Effector memory CD4-positive, alpha-beta T cell (primary cell): Measurements from ENCODE around the gene EIF2S2.

Experiments
- DNase-seq, 3 donors: peaks; one replicate each; pipeline ENCODE4 v3.0.0-alpha.2; 2020
- H3K27ac ChIP-seq: 2 replicates; pipeline ENCODE4 v1.7.0; 2013; ENCODE audit warnings: mild to moderate bottlenecking, low read length, moderate library complexity; ENCODE audit not compliant: insufficient read depth, poor library complexity, severe bottlenecking
- H3K27me3 ChIP-seq: replicated peaks from 2 replicates; pipeline ENCODE4 v1.7.0; 2013; ENCODE audit warnings: mild to moderate bottlenecking, low read length; ENCODE audit not compliant: insufficient read depth, control insufficient read depth, poor library complexity, severe bottlenecking
- H3K36me3 ChIP-seq: 2 replicates; pipeline ENCODE4 v1.7.0; 2013; ENCODE audit warnings: mild to moderate bottlenecking, low read length, moderate library complexity; ENCODE audit not compliant: control insufficient read depth, insufficient read depth
- H3K4me1 ChIP-seq: 2 replicates; pipeline ENCODE4 v1.7.0; 2013; ENCODE audit warnings: low read length, mild to moderate bottlenecking; ENCODE audit not compliant: control insufficient read depth, insufficient read depth, poor library complexity, severe bottlenecking
- H3K4me3 ChIP-seq: 2 replicates; pipeline ENCODE4 v1.7.0; 2013; ENCODE audit warnings: low read length, low read depth, mild to moderate bottlenecking; ENCODE audit not compliant: insufficient read depth, poor library complexity, severe bottlenecking
- H3K9me3 ChIP-seq: 2 replicates; pipeline ENCODE4 v1.7.0; 2013; ENCODE audit warnings: mild to moderate bottlenecking, low read length, moderate library complexity; ENCODE audit not compliant: control insufficient read depth

The EIF2S2 gene

GRCh38 chr20:34040300-34040995 is 71.6 kb downstream of the EIF2S2 start:
- DNase-seq = no peak
- peaks cover 5% of the 10 kb centered on the region for H3K36me3 ChIP-seq

More at GRCh38 chr20:34040300-34040995, 71.6 kb downstream of the EIF2S2 start:
- H3K4me3 ChIP-seq = no peak overlapping the region
- peaks cover 15% of the 10 kb centered on the region for H3K4me1 ChIP-seq
- H3K9me3 ChIP-seq = no peaks in the 10 kb centered on the region
- H3K27ac ChIP-seq = no peak overlapping the region
- H3K27me3 ChIP-seq = no peaks in the 10 kb centered on the region
